HEK293 (cell line): Measurements from ENCODE around the gene DLL4.
A peak's percentile ranks its signal among the peaks of the same experiment; 100 is the strongest.

Experiments used
- EGR2 ChIP-seq: fragments of 450-650 bp; formaldehyde crosslinking; IDR thresholded peaks from 2 replicates; pipeline ENCODE4 v1.5.1; 2016; ENCODE audit warnings: low read depth, missing biosample characterization, missing genetic modification characterization
- HOXA7 ChIP-seq: sonication (generic); formaldehyde crosslinking; IDR thresholded peaks from 2 replicates; pipeline ENCODE4 v1.8.1; 2022; ENCODE audit warnings: missing genetic modification reagents, borderline replicate concordance
- KLF1 ChIP-seq: fragments of 450-650 bp; formaldehyde crosslinking; IDR thresholded peaks from 2 replicates; pipeline ENCODE4 v1.5.1; 2016; ENCODE audit warnings: missing biosample characterization, missing genetic modification characterization
- KLF17 ChIP-seq: fragments of 450-650 bp; formaldehyde crosslinking; IDR thresholded peaks from 2 replicates; pipeline ENCODE4 v1.5.1; 2016; ENCODE audit warnings: missing biosample characterization, missing genetic modification characterization
- MEIS1 ChIP-seq: sonication (generic); formaldehyde crosslinking; IDR thresholded peaks from 2 replicates; pipeline ENCODE4 v1.8.1; 2022; ENCODE audit warnings: missing genetic modification reagents, mild to moderate bottlenecking, borderline replicate concordance
- OSR2 ChIP-seq: fragments of 450-650 bp; formaldehyde crosslinking; IDR thresholded peaks from 2 replicates; pipeline ENCODE4 v1.5.1; 2016; ENCODE audit warnings: missing biosample characterization, missing genetic modification characterization
- PRDM6 ChIP-seq: fragments of 450-650 bp; formaldehyde crosslinking; IDR thresholded peaks from 2 replicates; pipeline ENCODE4 v1.5.1; 2017; ENCODE audit warnings: missing biosample characterization, missing genetic modification characterization
- RBAK ChIP-seq: fragments of 450-650 bp; formaldehyde crosslinking; IDR thresholded peaks from 2 replicates; pipeline ENCODE4 v1.5.1; 2016; ENCODE audit warnings: missing biosample characterization, missing genetic modification characterization
- SETDB1 ChIP-seq: IDR thresholded peaks from one replicate; pipeline ENCODE4 v1.6.1; 2017; ENCODE audit warnings: mild to moderate bottlenecking, low read length, moderate library complexity, mixed read lengths; ENCODE audit not compliant: insufficient read length
- SP2 ChIP-seq: fragments of 450-650 bp; formaldehyde crosslinking; IDR thresholded peaks from 2 replicates; pipeline ENCODE4 v1.5.1; 2016; ENCODE audit warnings: missing biosample characterization, missing genetic modification characterization
- WT1 ChIP-seq: fragments of 450-650 bp; formaldehyde crosslinking; IDR thresholded peaks from 2 replicates; pipeline ENCODE4 v1.5.1; 2016; ENCODE audit warnings: missing biosample characterization, missing genetic modification characterization
- ZNF132 ChIP-seq: fragments of 450-650 bp; formaldehyde crosslinking; IDR thresholded peaks from 2 replicates; pipeline ENCODE4 v1.5.1; 2017; ENCODE audit warnings: missing biosample characterization, missing genetic modification characterization, borderline replicate concordance
- ZNF146 ChIP-seq: fragments of 450-650 bp; formaldehyde crosslinking; IDR thresholded peaks from 2 replicates; pipeline ENCODE4 v1.5.1; 2016; ENCODE audit warnings: missing biosample characterization, missing genetic modification characterization
- ZNF211 ChIP-seq: fragments of 450-650 bp; formaldehyde crosslinking; IDR thresholded peaks from 2 replicates; pipeline ENCODE4 v1.5.1; 2016; ENCODE audit warnings: low read depth, missing biosample characterization, missing genetic modification characterization
- ZNF239 ChIP-seq: fragments of 450-650 bp; formaldehyde crosslinking; IDR thresholded peaks from 2 replicates; pipeline ENCODE4 v1.5.1; 2016; ENCODE audit warnings: missing biosample characterization, missing genetic modification characterization
- ZNF280C ChIP-seq: fragments of 450-650 bp; formaldehyde crosslinking; IDR thresholded peaks from 2 replicates; pipeline ENCODE4 v1.5.1; 2016; ENCODE audit warnings: missing biosample characterization, missing genetic modification characterization
- ZNF404 ChIP-seq: fragments of 450-650 bp; formaldehyde crosslinking; IDR thresholded peaks from 2 replicates; pipeline ENCODE4 v1.5.1; 2017; ENCODE audit warnings: missing biosample characterization, missing genetic modification characterization
- ZNF416 ChIP-seq: fragments of 450-650 bp; formaldehyde crosslinking; IDR thresholded peaks from 2 replicates; pipeline ENCODE4 v1.5.1; 2016; ENCODE audit warnings: missing biosample characterization, missing genetic modification characterization
- ZNF48 ChIP-seq: fragments of 450-650 bp; formaldehyde crosslinking; IDR thresholded peaks from 2 replicates; pipeline ENCODE4 v1.5.1; 2016; ENCODE audit warnings: missing biosample characterization, missing genetic modification characterization
- ZNF510 ChIP-seq: fragments of 450-650 bp; formaldehyde crosslinking; IDR thresholded peaks from 2 replicates; pipeline ENCODE4 v1.5.1; 2018; ENCODE audit warnings: mild to moderate bottlenecking, missing genetic modification characterization, missing biosample characterization; ENCODE audit not compliant: insufficient replicate concordance
- ZNF518A ChIP-seq: fragments of 450-650 bp; formaldehyde crosslinking; conservative IDR thresholded peaks from 2 replicates; pipeline ENCODE4 v1.5.1; 2016; ENCODE audit warnings: low read depth, missing biosample characterization, missing genetic modification characterization
- ZNF645 ChIP-seq: fragments of 450-650 bp; formaldehyde crosslinking; IDR thresholded peaks from 2 replicates; pipeline ENCODE4; 2016; ENCODE audit warnings: missing biosample characterization, missing genetic modification characterization
- ZNF692 ChIP-seq: fragments of 450-650 bp; formaldehyde crosslinking; IDR thresholded peaks from 2 replicates; pipeline ENCODE4 v1.5.1; 2016; ENCODE audit warnings: missing biosample characterization, missing genetic modification characterization
- ZNF701 ChIP-seq: fragments of 450-650 bp; formaldehyde crosslinking; IDR thresholded peaks from 2 replicates; pipeline ENCODE4 v1.5.1; 2016; ENCODE audit warnings: missing biosample characterization, missing genetic modification characterization
- ZNF768 ChIP-seq: fragments of 450-650 bp; formaldehyde crosslinking; IDR thresholded peaks from 2 replicates; pipeline ENCODE4 v1.5.1; 2018; ENCODE audit warnings: missing biosample characterization, mild to moderate bottlenecking, missing genetic modification characterization
- ZNF792 ChIP-seq: fragments of 450-650 bp; formaldehyde crosslinking; IDR thresholded peaks from 2 replicates; pipeline ENCODE4 v1.5.1; 2016; ENCODE audit warnings: missing biosample characterization, missing genetic modification characterization
- ZSCAN16 ChIP-seq: fragments of 450-650 bp; formaldehyde crosslinking; IDR thresholded peaks from 2 replicates; pipeline ENCODE4 v1.5.1; 2016; ENCODE audit warnings: missing biosample characterization, missing genetic modification characterization

Gene DLL4

GRCh38 chr15:40952901-40953712 is 24.0 kb downstream of the DLL4 start, which contains the start of gene CHAC1 (continued):
- TF ChIP-seq ZNF518A, result no peak
- TF ChIP-seq KLF17 (tag by site-specific recombination), result peak; percentile 47; the same call in 1 of the 2 replicates
- TF ChIP-seq ZNF645, result no peak
- no peak for TF ChIP-seq SETDB1
- TF ChIP-seq KLF1, result peak; percentile 62
- TF ChIP-seq ZNF132 (tag by site-specific recombination), result no peak
- 0 out of 2 replicates have a peak, but pooled peaks have one; percentile 22 for TF ChIP-seq OSR2 (tag by site-specific recombination)
- TF ChIP-seq ZNF510 (tag by site-specific recombination), result no peak
- no peak for TF ChIP-seq ZNF48 (tag by site-specific recombination)
- peak; percentile 93 for TF ChIP-seq ZNF692 (tag by site-specific recombination)
- TF ChIP-seq RBAK (tag by site-specific recombination), result no peak
- no peak for TF ChIP-seq ZNF280C (tag by site-specific recombination)
- no peak for TF ChIP-seq ZNF701 (tag by site-specific recombination)
- no peak for TF ChIP-seq ZNF416 (tag by site-specific recombination)
- TF ChIP-seq ZNF404 (tag by site-specific recombination), result no peak
- TF ChIP-seq MEIS1 (CRISPR knock-in tag), result no peak
- no peak for TF ChIP-seq ZNF792 (tag by site-specific recombination)
- no peak for TF ChIP-seq ZNF239 (tag by site-specific recombination)
- TF ChIP-seq ZSCAN16 (tag by site-specific recombination), result no peak
- TF ChIP-seq HOXA7 (CRISPR knock-in tag), result no peak
- TF ChIP-seq SP2 (tag by site-specific recombination), result peak; percentile 93
- no peak for TF ChIP-seq ZNF146 (tag by site-specific recombination)
- no peak; the same call in 1 of the 2 replicates for TF ChIP-seq WT1 (tag by site-specific recombination)
- no peak for TF ChIP-seq ZNF211
- no peak for TF ChIP-seq PRDM6 (tag by site-specific recombination)
- TF ChIP-seq ZNF768, result no peak; the same call in 1 of the 2 replicates
- TF ChIP-seq EGR2, result 0 out of 2 replicates have a peak, but pooled peaks have one; percentile 16
